Measurements from ENCODE around the gene SNN.

The SNN gene

DNA sequence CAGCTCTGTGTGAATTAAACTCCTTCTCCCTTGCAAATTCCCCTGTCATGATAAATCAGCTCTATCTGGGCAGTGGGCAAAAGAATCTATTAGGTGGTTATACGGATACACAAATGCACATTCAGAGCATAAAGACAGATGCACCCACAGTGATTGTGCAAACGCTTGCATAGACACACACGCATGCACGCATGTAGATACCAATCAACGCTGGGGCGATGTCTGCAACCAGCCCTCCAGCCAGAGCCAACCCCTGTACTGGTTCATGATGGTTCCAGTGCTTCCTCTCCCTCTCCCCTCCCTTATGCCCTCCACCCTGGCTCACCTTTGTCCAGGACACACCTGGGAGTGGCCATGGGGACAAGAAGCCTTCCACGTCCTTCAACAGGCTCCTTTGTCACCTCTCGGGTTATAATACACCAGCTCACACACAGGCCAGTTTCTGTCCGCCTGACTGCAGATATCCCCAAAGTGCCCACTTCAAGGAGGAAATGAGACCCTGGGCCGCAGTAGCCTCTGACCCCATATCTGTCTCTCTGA lies 33.1 kb upstream of the SNN start:
- no peak for DNase-seq (ENCODE audit: low spot score)

DNA sequence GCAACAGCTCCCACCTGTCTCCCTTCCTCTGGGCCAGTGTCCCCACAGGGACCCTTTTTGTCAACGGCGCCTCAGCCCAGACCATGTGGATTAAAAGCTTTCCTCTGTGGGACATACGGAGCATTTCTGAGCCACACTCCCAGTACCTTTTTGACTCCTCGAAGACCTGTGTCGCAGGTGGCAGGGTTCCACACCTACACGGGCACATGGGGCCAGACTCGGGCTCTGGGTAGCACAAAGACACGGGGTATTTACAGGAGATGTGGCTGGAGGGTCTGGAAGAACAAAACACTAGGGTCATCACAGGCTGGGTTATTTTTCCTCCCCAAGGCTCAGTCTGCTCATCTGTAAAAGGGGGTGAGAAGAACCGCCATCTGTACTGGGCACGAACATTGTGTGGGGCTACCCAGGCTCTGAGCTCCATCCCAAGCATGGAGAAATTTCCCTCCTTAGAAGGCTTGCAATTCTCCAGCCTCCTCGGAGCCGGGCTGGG lies 32.5 kb upstream of the SNN start:
- no peak for DNase-seq (ENCODE audit: low spot score)

DNA sequence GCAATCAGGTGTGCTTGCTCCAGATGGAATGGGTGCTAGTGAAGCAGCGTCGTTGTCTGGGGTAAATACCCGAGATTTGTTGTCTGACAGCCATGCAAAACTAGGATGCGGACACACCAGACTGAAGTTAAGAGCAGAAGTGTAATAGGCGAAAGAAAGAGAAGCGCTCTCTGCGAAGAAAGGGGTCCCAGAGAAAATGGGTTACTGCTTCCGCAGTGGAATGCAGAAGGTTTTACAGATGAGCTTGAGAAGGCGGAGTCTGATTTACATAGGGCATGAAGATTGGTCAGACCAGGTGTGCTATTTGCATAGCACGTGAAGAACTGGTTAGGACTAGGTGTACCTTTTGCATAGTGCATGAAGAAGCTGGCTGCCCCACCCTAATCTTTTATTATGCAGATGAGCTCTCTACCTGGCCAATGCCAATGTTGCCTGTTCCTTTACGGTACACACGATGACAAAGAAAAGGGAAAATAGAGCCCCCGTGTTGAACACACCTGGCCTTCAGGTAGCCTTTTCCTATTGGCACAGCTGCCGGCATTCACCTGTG lies 32.0 kb upstream of the SNN start:
- no peak for DNase-seq (ENCODE audit: low spot score)

DNA sequence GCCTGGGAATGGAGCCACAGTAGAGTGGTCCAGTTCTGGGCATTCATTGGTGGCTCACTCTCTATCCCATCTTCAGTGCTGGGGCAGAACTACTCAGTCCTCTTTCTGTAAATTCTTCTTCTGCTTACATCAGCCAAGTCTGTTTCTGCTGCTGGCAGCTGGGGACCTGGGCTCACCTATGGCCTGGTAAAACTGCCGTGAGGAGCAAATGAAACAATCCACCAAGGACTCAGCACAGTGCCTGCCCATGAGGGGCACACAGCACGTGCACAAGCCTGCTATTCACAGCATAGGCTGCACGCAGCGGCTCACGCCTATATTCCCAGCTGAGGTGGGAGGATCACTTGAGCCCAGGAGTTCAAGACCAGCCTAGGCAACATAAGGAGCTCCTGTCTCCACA lies 30.9 kb upstream of the SNN start:
- DNase-seq (ENCODE audit: low spot score), result no peak

DNA sequence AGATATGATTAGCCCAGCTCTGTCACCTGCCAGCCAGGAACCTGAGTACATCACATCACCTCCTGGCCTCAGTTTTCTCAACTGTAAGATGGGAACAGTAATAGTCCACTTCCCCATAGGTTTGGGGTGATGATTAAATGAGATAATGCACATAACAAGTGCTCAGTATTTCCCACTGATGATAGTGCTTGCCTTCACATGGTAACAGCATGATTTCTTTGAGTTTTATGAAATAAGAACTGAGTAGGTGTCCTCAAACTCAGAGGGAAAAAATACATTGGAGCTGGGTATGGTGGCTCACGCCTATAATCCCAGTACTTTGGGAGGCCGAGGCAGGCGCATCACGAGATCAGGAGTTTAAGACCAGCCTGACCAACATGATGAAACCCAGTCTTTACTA lies 30.1 kb upstream of the SNN start:
- DNase-seq (ENCODE audit: low spot score), result no peak

DNA sequence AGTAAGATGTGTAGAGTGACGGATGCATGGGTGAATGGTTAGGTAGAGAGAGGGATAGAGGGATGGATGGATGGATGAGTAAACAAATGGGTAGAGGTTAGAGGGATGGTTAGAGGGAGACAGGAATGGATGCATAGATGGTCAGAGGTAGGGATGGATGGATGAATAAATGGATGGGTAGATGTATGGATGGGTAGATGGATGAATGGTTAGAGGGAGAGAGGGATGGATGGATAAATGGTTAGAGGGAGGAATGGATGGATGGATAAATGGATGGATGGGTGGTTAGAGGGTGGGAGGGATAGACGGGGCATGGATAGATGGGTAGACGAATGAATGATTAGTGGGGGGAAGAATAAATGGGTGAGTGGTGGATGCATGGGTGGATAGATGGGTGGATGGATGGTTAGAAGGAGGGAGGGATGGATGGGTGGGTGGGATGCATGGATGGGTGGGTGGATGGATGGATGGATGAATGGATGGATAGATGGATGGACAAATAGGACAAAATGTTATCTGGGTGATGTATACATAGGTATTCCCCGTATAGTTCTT lies 29.2 kb upstream of the SNN start:
- no peak for DNase-seq (ENCODE audit: low spot score)

DNA sequence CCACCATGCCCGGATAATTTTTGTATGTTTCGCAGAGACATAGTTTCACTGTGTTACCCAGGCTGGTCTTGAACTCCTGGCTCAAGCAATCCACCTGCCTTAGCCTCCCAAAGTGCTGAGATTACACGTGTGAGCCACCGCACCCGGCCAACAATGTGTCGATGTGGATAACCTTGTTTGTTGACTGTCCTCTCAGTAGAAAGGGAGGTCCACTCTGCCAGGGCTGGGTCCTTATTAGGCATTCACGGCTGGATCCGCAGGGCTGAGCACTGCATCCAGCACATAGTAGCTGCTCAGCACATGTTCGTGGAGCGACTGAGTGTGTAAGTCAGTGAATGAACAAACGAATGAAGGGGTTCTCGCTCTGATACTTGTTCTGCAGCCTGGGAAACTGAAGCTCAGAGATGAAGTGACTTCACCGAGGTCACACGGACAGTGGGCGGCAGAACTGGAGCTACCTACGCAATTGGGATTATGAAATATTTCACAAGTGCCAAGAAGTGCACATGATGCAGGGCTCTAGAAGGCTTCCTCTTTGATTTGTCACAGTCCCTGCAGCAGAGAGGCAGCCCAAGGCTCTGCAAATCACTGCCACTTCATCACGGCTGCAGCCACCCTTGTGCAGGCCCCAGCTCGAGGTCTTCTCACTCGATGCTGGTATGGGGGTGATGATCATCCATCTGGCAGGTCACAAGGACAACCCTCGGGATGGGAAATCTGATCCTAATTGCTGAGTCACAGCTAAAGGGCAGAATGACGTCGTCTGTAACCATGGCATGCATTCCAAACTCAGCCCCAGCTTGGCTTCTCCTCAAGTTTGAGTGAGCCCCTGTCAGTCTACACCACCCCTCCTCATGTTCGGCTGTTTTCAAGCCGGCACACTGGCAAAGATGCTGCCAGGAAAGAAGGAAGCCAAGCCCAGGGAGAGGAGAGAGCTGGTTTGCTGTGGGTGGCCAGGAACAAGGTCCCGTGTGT lies 28.0 kb upstream of the SNN start:
- peak; percentile 87 for DNase-seq (ENCODE audit: low spot score)

DNA sequence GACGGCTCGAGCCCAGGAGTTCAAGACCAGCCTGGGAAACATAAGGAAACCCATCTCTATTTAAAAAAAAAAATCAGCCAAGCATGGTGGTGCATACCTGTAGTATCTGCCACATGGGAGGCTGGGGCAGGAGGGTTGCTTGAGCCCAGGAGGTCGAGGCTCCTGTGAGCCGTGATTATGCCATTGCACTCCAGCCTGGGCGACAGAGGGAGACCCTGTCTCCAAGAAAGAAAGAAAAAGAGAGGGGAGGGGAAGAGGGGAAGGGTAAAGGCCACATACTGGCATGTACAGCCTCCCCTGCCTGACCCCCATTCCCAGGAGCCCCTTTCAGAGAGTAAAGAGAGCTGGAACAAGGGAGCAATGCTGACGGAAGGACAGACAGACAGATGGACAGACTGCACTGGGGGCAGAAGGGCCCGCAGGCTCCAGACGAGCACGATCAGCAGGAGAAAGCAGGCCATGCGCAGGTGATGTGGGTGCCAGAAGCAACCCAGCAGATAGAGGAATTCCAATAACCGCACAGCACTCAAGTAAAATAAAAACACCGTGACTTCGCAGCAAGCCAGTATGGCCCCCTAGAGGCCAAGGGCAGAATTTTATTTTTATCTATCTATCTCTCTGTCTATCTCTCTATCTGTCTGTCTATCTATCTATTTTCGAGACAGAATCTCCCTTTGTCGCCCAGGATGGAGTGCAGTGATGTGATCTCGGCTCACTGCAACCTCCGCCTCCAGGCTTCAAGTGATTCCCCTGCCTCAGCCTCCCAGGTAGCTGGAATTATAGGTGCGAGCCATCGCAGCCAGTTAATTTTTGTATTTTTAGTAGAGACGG lies 27.1 kb upstream of the SNN start:
- DNase-seq (ENCODE audit: low spot score), result peak; percentile 77

DNA sequence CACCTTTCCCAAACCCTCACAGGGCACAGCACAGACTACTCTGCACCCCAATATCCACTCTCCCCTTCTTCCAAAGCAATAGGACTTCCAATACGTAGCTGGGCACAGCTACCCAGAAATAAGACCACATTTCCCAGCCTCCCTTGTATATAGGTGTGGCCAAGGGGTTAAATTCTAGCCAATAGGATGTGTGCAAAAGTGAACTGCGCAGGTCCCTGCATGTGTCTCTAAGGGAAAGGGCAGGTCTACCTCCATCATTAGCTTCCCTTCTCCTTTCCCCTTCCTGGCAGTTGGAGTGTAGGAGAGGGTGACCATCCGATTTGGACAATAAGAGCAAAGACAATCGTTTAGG lies 25.5 kb upstream of the SNN start:
- no peak for DNase-seq (ENCODE audit: low spot score)

DNA sequence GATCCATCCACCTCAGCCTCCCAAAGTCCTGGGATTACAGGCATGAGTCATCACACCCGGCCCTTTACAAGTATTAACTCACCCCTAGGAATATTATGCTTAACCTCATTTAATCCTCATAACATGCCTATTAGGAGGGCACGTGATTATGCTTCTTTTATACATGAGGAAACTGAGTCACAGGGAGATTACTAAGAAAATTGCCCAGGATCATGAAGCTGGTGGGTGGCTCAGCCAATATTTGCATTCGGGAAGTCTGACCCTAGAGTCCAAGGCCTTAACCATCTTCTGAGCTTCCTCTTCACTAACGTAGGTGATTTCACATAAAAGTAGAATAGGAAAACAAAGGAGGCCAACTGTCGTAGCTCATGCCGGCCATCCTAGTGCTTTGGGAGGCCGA lies 19.0 kb upstream of the SNN start:
- DNase-seq (ENCODE audit: low spot score), result no peak

DNA sequence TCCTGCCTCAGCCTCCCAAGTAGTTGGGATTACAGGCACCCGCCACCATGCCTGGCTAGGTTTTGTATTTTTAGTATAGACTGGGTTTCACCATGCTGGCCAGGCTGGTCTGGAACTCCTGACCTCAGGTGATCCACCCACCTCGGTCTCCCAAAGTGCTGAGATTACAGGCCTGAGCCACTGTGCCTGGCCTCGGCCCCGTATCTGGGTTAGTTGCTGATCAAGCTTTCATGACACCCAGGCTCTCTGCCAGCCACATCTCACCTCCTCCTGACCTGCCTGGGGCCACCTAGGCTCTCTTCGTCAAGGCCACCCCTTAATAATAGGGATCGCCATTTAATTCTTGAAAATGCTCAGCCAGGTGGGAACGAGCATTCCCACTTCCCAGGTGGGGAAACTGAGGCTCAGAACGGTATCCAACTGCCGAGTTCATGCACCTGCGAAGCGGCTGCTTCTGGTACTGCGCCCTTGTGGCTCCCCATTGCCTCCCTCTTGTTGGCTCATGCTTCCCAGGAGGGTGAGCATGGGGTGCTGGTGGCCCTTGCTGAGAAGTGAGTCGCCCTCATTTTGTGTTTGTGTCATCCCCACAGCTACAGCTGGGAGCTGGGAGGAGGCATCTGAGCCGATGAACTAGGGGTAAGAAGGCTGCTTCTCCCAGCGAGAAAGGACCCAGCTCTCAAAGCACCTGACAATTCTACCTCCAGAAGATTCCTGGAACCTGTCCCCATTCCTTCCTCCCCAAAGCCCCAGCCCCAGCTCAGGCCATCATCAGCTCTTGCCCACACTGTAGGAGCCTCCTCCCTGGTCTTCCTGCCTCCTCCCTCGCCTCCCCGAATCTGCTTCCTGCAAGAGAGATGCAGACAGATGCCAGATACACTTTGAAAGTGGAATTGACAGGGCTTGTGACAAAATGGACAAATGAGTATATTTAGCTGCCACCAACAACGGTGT lies 17.3 kb upstream of the SNN start:
- no peak for DNase-seq (ENCODE audit: low spot score)

DNA sequence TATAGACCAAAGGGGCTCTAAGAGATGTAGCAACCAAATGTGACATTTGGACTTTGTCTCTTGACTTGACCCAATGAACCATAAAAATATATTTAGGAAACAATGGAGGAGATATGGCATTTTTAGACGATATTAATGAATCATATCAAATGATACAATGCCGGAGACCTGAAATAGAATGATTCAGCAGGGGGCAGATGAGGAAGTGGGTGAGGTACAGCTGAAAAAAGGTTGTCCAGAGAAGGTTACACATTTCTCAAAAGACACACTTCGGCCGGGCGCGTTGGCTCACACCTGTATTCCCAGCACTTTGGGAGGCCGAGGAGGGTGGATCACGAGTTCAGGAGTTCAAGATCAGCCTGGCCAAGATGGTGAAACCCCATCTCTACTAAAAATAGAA lies 16.5 kb upstream of the SNN start:
- DNase-seq (ENCODE audit: low spot score), result no peak

DNA sequence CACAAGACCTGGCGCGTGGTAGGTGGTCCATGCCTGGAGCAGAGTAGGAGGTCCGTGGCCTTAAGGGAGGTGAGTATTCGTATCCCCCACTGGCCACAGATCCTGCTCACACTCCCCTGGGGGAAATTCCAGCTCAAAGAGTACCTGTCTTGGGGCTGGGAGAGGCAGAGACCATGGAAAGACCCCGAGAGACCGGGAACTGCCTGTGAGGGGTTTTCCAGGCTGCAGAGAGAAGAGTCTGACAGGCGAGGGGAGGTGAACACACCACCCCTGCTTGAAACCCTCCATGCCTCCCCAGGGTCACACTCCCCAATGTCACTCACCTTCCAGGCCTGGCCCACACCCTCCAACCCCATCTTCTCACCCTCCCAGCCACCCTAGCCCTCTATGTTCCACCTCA lies 12.6 kb upstream of the SNN start:
- no peak for DNase-seq (ENCODE audit: low spot score)

DNA sequence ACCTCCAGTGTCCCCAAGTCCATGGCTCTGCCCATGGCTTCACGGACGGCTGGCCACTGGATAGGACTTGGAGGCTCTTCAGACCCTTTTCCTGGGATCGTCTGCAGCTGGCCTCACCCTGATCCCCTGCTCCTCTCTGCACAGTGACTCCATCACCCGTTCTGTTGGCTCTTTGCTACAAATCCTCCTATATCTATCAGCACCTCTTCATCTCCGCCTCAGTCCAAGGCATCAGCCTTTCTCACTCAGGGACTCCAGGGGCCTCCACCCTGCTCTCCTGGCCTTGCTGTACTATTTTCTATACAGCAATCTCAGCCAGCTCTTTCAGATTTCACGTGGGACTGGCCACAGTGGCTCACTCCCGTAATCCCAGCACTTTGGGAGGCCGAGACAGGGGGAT lies 10.7 kb upstream of the SNN start:
- DNase-seq (ENCODE audit: low spot score), result no peak

DNA sequence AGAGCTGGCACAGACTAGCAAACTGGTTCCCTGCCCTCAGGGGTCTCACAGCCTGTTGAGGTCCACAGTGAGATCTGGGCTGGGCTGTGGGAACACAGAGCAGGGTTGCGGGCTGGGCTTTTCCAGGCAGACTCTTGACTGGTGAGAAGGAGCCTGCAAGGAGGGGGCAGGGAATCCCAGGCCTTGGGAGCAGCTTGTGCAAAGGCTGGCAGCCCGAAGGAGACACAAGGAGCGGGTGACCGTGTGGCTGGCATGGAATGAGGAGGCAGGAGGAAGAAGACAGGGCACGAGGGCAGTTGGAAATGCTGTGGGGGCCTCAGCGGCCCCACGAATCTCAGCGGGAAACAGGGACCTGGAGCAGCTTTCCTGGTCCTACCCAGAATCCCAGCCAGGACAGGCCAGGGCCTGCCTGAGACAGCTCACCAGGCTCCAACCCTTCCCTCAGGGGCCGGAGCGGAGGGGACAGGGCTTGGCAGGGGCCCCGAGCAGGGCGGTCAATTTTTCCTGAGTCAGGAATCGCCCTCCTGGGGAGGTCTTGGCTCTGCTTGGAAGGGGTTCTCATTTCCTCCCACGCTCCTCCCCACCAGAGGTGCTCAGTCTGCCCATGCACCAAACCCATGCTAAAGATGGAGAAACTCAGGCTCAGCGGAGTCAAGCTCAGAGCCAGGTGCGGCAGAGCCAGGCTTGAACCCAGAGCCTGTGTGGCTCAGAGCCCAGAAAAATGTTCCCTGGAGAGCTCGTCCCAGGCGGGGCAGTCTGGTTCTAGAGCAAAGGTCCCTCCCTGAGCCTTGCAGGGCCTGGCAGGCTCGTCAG lies 9.2 kb upstream of the SNN start:
- no peak for DNase-seq (ENCODE audit: low spot score)

DNA sequence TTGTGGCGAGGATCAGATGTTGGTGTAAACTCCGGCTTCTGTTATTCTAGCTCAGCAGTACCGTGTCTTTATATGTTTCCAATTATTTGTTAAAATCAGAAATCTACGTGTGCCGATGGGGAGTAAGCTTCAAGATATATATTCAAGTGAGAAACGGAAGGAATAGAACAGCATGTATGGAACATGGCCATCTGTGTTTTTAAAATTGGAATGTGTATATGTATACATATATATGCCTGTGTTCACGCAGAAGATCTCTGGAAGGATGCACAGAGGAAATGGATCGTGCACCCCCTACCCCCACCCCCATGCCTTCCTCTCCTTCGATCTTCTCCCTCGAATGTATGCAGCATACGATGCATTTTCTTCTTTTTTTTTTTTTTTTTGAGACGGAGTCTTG lies 7.7 kb upstream of the SNN start:
- no peak for DNase-seq (ENCODE audit: low spot score)

DNA sequence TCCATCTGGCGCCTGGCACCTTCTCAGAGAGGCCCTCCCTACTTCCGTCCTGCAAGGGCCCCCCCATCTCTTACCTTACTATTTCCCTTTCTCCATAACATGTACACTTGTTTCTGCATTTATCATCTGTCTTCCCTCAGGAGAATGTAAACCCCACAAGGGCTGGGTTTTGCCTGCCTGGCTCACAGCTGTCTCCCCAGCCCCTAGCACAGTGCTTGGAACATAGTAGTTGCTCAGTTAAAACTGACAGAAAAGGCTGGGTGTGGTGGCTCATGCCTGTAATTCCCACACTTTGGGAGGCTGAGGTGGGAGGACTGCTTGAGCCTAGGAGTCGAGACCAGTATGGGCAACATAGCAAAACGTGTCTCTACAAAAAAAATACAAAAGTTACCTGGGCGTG lies 5.7 kb upstream of the SNN start:
- DNase-seq (ENCODE audit: low spot score), result no peak

DNA sequence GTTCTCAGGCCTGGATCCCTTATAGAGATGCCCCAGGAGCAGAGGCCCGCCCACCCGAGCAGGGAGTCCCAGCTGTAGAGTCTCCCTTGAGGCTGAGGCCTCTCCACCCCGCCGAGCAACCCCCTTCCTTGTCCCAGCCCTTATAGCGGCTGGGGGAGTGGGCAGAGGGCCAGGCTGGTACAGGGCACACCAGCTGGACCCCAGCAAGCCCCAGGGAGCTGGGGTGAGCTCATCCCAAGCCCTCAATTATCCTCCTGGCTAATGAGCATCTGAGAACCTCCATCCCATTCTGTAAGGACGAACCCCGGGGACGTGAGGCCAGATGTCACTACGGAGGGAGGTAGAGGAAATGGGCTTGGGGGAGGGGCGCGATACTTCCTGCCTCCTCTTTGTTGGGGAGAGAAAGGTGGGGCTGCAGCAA lies 3.2 kb upstream of the SNN start:
- no peak for DNase-seq (ENCODE audit: low spot score)

DNA sequence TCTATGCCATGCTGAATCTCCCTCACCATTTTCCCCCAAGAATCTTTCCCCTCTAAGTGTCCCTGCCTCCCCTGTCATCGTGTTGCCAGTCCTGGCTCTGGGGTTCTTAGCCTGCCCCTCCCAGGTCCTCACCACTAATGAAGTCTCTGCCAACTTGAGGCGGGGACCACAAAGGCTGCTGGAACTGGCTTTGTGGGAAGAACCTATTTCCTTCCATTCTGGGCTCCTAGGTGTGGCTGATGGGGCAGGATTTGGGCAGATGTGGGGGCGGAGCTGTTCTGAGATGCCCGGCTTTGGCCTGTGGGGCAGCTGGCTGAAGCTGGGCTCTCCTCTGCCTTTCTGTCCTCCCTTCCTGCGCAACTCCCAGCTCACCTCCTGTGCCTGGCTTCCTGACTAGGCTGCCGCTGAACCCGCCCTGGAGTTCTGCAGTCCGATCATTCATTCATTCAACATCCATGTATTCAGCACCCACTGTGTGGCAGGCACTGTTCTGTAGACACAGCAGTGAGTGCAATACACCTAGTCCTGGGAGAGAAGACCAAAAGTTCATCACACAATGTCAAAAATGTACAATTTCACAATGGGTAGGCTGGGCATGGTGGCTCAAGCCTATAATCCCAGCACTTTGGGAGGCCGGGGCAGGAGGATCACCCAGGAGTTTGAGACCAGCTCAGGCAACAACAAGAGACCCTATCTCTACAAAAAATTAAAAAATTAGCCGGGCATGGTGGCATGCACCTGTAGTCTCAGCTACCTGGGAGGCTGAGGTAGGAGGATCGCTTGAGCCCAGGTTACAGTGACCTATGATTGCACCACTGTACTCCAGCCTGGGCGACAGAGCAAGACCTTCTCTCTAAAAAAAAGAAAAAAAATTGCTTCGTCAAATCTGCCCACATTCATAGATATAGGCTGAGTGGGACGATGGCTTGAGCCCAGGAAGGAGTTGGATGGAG lies 1.9 kb upstream of the SNN start:
- no peak for DNase-seq (ENCODE audit: low spot score)
